HK-2 (cell line): ENCODE measurements around the gene CST8.

Experiments
- DNase-seq: peaks from one replicate; pipeline ENCODE4 v3.0.0-alpha.2; 2018; ENCODE audit not compliant: unreplicated experiment

The CST8 gene

GRCh38 chr20:23476015-23476754 is 14.7 kb upstream of the CST8 start:
- no peak for DNase-seq

- no peak for DNase-seq
Measured at GRCh38 chr20:23477223-23477622, 13.7 kb upstream of the CST8 start.

- no peak for DNase-seq
Measured at GRCh38 chr20:23479043-23479442, 11.9 kb upstream of the CST8 start.

- no peak for DNase-seq
Measured at GRCh38 chr20:23482138-23482537, 8.8 kb upstream of the CST8 start.

- DNase-seq = no peak
Measured at GRCh38 chr20:23484081-23484480, 6.8 kb upstream of the CST8 start.

GRCh38 chr20:23488470-23488869 is 2.4 kb upstream of the CST8 start:
- DNase-seq = no peak

GRCh38 chr20:23488996-23489395 is 1.9 kb upstream of the CST8 start:
- DNase-seq = no peak

GRCh38 chr20:23492292-23492691 is 1.4 kb downstream of the CST8 start:
- DNase-seq = no peak

- DNase-seq = no peak
Measured at GRCh38 chr20:23493172-23493772, 2.4 kb downstream of the CST8 start.

- DNase-seq = no peak
Measured at GRCh38 chr20:23497536-23497935, 6.6 kb downstream of the CST8 start.

GRCh38 chr20:23501926-23502325 is 11.0 kb downstream of the CST8 start:
- DNase-seq = no peak

- DNase-seq = no peak
Measured at GRCh38 chr20:23503649-23504048, 12.7 kb downstream of the CST8 start.

- no peak for DNase-seq
Measured at GRCh38 chr20:23507346-23507745, 16.4 kb downstream of the CST8 start.

GRCh38 chr20:23508449-23509229 is 17.7 kb downstream of the CST8 start:
- DNase-seq = peak; percentile 14

- DNase-seq = no peak
Measured at GRCh38 chr20:23509247-23509913, 18.5 kb downstream of the CST8 start.

GRCh38 chr20:23510000-23510590 is 19.2 kb downstream of the CST8 start:
- DNase-seq = no peak

- no peak for DNase-seq
Measured at GRCh38 chr20:23513164-23513563, 22.2 kb downstream of the CST8 start.

- no peak for DNase-seq
Measured at GRCh38 chr20:23514848-23515247, 23.9 kb downstream of the CST8 start.

- DNase-seq = no peak
Measured at GRCh38 chr20:23515250-23515939, 24.5 kb downstream of the CST8 start.

GRCh38 chr20:23517719-23518118 is 26.8 kb downstream of the CST8 start:
- no peak for DNase-seq

GRCh38 chr20:23519556-23519955 is 28.6 kb downstream of the CST8 start:
- DNase-seq = no peak
